LNCAP (cell line): Measurements from ENCODE around the gene EPHB3.

Experiments used
- TF ChIP-seq, protein P1 (sequence below): fragments of 450-650 bp; IDR thresholded peaks from 2 replicates; pipeline ENCODE4 v1.5.1; 2017; ENCODE audit warnings: mild to moderate bottlenecking

Gene EPHB3

DNA sequence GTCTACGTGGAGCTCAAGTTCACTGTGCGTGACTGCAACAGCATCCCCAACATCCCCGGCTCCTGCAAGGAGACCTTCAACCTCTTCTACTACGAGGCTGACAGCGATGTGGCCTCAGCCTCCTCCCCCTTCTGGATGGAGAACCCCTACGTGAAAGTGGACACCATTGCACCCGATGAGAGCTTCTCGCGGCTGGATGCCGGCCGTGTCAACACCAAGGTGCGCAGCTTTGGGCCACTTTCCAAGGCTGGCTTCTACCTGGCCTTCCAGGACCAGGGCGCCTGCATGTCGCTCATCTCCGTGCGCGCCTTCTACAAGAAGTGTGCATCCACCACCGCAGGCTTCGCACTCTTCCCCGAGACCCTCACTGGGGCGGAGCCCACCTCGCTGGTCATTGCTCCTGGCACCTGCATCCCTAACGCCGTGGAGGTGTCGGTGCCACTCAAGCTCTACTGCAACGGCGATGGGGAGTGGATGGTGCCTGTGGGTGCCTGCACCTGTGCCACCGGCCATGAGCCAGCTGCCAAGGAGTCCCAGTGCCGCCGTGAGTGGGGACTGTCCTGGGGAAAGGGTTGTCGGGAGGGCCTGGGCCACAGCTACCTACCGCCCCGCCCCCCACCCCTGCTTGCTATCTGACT, 11.2 kb downstream of the EPHB3 start:
- TF ChIP-seq, protein P1, sequence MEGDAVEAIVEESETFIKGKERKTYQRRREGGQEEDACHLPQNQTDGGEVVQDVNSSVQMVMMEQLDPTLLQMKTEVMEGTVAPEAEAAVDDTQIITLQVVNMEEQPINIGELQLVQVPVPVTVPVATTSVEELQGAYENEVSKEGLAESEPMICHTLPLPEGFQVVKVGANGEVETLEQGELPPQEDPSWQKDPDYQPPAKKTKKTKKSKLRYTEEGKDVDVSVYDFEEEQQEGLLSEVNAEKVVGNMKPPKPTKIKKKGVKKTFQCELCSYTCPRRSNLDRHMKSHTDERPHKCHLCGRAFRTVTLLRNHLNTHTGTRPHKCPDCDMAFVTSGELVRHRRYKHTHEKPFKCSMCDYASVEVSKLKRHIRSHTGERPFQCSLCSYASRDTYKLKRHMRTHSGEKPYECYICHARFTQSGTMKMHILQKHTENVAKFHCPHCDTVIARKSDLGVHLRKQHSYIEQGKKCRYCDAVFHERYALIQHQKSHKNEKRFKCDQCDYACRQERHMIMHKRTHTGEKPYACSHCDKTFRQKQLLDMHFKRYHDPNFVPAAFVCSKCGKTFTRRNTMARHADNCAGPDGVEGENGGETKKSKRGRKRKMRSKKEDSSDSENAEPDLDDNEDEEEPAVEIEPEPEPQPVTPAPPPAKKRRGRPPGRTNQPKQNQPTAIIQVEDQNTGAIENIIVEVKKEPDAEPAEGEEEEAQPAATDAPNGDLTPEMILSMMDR: no peak

DNA sequence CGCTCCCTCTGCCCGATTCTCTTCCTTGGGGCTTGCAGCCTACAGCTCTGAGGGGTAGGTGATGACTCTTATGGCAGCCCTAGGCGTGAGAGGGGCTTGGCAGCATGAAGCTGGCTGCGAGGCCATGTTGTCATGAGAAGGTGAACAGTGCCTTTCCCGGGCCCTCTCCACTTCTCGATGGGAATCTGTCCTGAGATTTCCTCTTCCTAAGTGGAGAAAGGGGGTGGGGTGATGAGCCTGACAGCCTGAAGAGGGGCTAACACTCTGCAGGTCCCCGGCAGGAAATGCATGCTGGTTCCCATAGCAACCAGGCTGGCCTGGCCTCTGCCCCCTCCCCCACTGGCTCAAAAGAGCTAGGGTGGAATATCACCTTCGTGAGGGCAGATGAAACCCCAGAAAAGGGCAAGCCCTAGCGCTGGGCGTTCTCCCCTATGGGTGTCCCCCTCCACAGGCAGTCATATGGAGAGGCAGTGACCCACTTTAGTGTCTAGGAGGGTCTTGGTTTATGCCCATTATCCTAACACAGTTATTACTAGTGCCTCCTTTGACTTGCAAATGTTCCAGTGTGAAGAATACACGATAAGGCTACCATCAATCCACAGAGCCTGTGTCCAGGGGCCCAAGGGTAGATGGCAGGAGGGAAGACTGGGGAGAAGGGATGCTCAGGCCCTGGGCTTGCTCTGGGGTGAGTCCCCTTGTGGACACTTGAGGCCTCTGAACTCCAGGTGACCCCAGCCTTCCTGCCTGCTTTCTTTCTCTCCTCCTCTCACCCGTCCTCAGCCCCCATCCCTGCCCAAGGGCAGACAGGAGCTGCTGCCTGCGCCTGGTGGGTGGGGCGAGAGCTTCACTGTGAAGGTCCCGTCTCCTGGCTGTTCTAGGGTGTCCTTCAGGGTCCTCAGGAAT, 13.2 kb downstream of the EPHB3 start:
- TF ChIP-seq, protein P1: no peak

DNA sequence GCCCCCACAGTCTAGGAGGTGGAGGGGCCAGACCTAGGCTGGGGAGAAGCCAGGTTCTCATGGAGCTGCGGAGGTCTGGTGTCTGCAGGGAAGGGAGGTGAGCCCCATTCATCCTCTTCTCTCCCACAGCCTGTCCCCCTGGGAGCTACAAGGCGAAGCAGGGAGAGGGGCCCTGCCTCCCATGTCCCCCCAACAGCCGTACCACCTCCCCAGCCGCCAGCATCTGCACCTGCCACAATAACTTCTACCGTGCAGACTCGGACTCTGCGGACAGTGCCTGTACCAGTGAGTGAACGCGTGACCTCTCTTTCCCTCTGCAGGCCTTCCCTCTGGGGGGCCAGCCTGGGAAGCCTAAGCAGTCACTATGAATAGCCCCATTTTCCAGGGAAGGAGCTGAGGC, 14.1 kb downstream of the EPHB3 start:
- TF ChIP-seq, protein P1: no peak

DNA sequence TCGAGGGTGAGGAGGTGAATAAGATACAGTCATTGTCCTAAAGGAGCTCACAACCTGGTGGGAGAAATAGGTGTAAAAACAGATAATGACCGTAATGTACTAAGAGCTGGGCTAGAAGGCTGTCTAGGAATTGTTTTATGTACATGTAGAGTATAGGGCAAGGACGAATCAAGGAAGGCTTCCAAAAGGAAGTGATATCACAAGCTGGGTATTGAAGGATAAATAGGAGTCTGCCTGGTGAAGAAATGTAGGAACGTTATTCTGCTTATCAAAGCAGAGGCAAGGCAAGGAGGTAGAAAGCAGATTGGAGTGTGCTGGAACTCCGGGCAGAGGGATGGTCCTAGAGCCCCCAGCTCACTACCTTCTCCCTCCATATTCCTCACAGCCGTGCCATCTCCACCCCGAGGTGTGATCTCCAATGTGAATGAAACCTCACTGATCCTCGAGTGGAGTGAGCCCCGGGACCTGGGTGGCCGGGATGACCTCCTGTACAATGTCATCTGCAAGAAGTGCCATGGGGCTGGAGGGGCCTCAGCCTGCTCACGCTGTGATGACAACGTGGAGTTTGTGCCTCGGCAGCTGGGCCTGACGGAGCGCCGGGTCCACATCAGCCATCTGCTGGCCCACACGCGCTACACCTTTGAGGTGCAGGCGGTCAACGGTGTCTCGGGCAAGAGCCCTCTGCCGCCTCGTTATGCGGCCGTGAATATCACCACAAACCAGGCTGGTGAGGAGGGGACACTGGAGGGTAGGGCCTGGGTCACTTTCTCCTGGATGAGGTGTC, 15.1 kb downstream of the EPHB3 start:
- TF ChIP-seq, protein P1: no peak

DNA sequence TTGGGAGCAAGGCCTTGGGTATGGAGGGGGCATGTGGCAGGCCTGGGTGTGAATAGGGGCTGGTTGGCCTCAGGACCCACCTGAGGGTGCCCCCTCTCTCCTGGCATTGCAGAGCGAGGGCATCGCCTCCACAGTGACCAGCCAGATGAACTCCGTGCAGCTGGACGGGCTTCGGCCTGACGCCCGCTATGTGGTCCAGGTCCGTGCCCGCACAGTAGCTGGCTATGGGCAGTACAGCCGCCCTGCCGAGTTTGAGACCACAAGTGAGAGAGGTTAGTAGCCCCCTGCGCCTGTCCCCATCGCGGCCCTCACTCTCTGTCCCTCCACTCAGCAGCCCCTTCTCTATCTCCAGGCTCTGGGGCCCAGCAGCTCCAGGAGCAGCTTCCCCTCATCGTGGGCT, 16.0 kb downstream of the EPHB3 start:
- TF ChIP-seq, protein P1: no peak

DNA sequence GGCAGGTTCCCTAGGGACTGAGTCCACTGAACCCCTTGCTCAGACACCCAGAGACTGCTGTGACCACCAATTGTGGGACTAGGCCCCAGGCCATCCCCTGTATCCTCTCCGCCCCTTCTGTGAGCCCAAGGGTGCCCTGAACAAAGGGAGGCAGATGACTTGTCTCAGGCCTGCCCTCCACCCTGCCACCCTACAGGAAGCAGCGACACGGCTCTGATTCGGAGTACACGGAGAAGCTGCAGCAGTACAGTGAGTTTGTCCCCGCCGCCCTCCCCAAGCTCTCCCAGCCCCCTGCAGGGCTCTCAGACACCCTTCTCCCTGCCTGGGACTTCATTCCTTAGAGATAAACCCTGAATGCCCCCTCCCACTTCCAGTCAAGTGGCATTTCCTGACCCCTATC, 16.6 kb downstream of the EPHB3 start:
- TF ChIP-seq, protein P1: no peak

DNA sequence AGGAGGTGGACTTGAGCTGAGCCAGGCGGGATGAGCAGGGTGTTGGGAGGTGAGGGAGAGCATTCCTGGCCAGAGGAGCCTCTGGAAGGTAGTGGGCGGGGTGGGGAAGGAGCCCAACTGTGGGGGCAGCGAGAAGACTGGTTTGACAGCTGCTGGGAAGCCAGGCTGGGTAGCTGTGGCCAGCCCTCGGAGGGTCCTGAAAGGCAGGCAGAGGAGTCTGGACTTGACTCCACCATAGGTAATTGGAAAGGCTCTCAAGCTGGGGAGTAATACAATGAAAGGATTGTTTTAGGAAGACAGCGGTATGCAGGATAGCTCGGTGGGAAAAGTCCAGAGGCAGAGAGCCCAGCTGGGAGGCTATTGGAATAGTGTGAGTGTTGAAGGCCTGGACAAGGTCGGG, 17.2 kb downstream of the EPHB3 start:
- TF ChIP-seq, protein P1: no peak
